Subcutaneous abdominal adipose tissue (tissue), 5 donors: ENCODE measurements around the gene SLC25A42.

Source experiments
- H3K27ac ChIP-seq: one replicate; pipeline ENCODE4 v1.7.0; 2013; ENCODE audit warnings: low read depth, mild to moderate bottlenecking, inconsistent platforms, low read length, moderate library complexity
- H3K27me3 ChIP-seq, 5 donors: one replicate each; pipeline ENCODE4 v1.7.0; 2013; ENCODE audit warnings: low read length in 5 of 5, inconsistent platforms in 1 of 5; ENCODE audit not compliant: control insufficient read depth in 5 of 5, insufficient read depth in 4 of 5
- H3K36me3 ChIP-seq, 5 donors: one replicate each; pipeline ENCODE4 v1.7.0; 2013; ENCODE audit warnings: low read length in 5 of 5; ENCODE audit not compliant: control insufficient read depth in 5 of 5, insufficient read depth in 5 of 5
- H3K4me1 ChIP-seq, 5 donors: one replicate each; pipeline ENCODE4 v1.7.0; 2013; ENCODE audit warnings: low read length in 5 of 5, mild to moderate bottlenecking in 3 of 5, moderate library complexity in 1 of 5; ENCODE audit not compliant: control insufficient read depth in 5 of 5, insufficient read depth in 5 of 5
- H3K4me3 ChIP-seq, 5 donors: one replicate each; pipeline ENCODE4 v1.7.0; 2013; ENCODE audit warnings: low read length in 5 of 5, low read depth in 1 of 5
- H3K9ac ChIP-seq, 5 donors: one replicate each; pipeline ENCODE4 v1.7.0; 2013; ENCODE audit warnings: low read length in 5 of 5, mild to moderate bottlenecking in 4 of 5, moderate library complexity in 3 of 5
- H3K9me3 ChIP-seq, 5 donors: one replicate each; pipeline ENCODE4 v1.7.0; 2013; ENCODE audit warnings: low read length in 5 of 5; ENCODE audit not compliant: control insufficient read depth in 5 of 5
- donor health status: healthy.
- donor health status: healthy.
- donor health status: healthy.
- donor health status: healthy.
- donor health status: healthy.

The SLC25A42 gene

GRCh38 chr19:19056636-19057275 lies 7.0 kb upstream of the SLC25A42 start:
- H3K36me3 ChIP-seq = peaks cover 0 to 65% (median 52%) of the 10 kb centered on the region in 5 donors
- no peak overlapping the region for H3K9ac ChIP-seq
- peaks cover 2 to 24% (median 18%) of the 10 kb centered on the region in 5 donors for H3K4me1 ChIP-seq
- H3K27ac ChIP-seq = no peak overlapping the region
- H3K27me3 ChIP-seq = no peaks in the 10 kb centered on the region
- no peaks in the 10 kb centered on the region for H3K9me3 ChIP-seq
- H3K4me3 ChIP-seq = no peak overlapping the region

DNA sequence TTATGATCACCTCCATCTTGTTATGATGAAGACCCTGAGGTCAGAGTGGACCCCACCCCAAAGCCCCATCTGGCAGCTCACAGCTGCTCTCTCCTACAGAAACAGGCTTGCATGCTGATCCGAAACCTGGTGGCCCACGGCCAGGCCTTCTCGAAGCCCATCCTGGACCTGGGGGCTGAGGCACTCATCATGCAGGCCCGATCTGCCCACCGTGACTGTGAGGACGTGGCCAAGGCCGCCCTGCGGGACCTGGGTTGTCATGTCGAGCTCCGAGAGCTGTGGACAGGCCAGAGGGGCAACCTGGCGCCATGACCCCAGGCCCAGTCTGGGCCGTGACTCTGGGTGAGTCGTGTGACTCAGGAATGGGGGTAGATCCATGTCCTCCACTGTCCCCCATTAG lies 6.5 kb upstream of the SLC25A42 start:
- Histone ChIP-seq H3K4me3 (no peak overlapping the region), H3K27ac (no peak overlapping the region), H3K4me1 (peaks cover 2 to 24% (median 19%) of the 10 kb centered on the region in 5 donors), H3K9me3 (no peaks in the 10 kb centered on the region), H3K27me3 (no peaks in the 10 kb centered on the region), H3K36me3 (peaks cover 0 to 59% (median 47%) of the 10 kb centered on the region in 5 donors), H3K9ac (peak overlapping the region in 1 of 5 donors; percentile 30)

GRCh38 chr19:19057720-19058119 lies 6.1 kb upstream of the SLC25A42 start:
- Histone ChIP-seq H3K9me3 (no peaks in the 10 kb centered on the region), H3K27me3 (no peaks in the 10 kb centered on the region), H3K36me3 (peaks cover 0 to 55% (median 43%) of the 10 kb centered on the region in 5 donors), H3K9ac (peak overlapping the region in 1 of 5 donors; percentile 30), H3K4me3 (no peak overlapping the region), H3K27ac (no peak overlapping the region), H3K4me1 (peaks cover 2 to 24% (median 19%) of the 10 kb centered on the region in 5 donors)

DNA sequence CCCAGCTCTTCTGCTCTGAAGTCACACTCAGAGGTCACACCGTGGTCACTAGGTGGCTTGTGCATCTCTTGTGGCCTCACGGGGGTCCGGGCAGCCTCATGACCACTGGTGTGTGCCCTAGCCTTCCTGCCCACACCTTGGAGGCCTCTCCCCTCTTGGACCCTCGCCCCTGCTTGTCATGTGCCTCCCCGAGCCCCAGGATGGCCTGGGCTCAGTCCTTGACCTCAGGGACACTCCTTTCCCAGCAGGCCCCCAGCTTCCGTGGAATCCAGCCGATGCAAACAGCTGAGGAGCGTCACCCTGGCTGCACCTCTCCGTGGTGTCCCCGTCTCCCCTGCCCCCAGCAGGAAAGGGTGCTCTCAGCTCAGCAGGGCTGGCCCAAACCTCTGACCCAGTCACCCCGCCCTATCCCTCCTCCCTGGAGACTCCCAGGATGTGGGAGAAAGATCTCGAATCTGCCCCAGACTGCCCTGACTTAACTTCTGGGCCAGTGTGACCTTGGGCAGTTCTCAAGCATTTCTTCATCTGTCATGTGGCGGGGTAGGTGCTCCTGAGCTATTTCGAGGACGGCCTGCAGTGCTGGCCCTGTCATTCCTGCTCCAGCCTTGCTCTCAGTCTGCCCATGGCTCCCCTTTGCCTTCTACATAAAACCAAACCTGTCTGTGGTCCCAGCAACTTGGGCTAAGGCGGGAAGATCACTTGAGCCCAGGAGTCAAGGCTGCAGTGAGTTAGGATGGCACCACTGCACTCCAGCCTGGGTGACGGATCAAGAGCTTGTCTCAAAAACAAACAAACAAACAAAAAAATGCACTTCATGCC lies 4.6 kb upstream of the SLC25A42 start:
- Histone ChIP-seq H3K4me1 (peaks cover 2 to 32% (median 28%) of the 10 kb centered on the region in 5 donors), H3K27ac (no peak overlapping the region), H3K9ac (no peak overlapping the region)

GRCh38 chr19:19059837-19060611 lies 3.8 kb upstream of the SLC25A42 start:
- Histone ChIP-seq H3K4me3 (no peak overlapping the region), H3K36me3 (peaks cover 0 to 39% (median 28%) of the 10 kb centered on the region in 5 donors), H3K4me1 (peaks cover 4 to 39% (median 36%) of the 10 kb centered on the region in 5 donors), H3K9ac (no peak overlapping the region), H3K27ac (no peak overlapping the region), H3K27me3 (no peaks in the 10 kb centered on the region), H3K9me3 (no peaks in the 10 kb centered on the region)

More for the DNA sequence above, 4.6 kb upstream of the SLC25A42 start:
- no peaks in the 10 kb centered on the region for H3K9me3 ChIP-seq
- H3K36me3 ChIP-seq = peaks cover 0 to 47% (median 36%) of the 10 kb centered on the region in 5 donors
- H3K27me3 ChIP-seq = no peaks in the 10 kb centered on the region
- H3K4me3 ChIP-seq = no peak overlapping the region

DNA sequence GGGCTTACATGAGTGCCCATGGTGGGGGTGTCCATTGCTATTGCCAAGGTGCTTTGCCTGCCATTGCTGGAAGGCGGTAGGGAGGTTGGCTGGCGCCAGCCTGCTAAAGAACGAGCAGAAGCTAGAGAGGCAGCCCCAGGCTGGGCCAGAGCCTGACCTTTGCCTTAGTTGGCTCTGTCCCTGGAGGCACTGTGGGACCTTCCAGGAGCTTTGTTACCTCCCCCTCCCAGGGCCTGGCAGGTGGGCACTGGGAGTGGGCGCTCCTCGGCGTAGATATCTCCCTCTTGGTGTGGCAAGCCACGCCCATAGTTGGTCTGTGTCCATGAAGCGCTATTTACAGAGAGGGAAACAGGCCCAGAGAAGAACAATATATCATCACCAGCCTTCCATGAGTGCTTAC lies 2.3 kb upstream of the SLC25A42 start:
- Histone ChIP-seq H3K27me3 (no peaks in the 10 kb centered on the region), H3K4me3 (no peak overlapping the region), H3K9me3 (no peaks in the 10 kb centered on the region), H3K27ac (no peak overlapping the region), H3K9ac (no peak overlapping the region), H3K36me3 (peaks cover 0 to 25% (median 20%) of the 10 kb centered on the region in 5 donors), H3K4me1 (peaks cover 4 to 47% (median 41%) of the 10 kb centered on the region in 5 donors)

GRCh38 chr19:19062454-19063182 lies 1.2 kb upstream of the SLC25A42 start:
- H3K4me3 ChIP-seq = peak overlapping the region; percentile 73 to 89 (median 79)
- peaks cover 5 to 57% (median 52%) of the 10 kb centered on the region in 5 donors for H3K4me1 ChIP-seq
- H3K9ac ChIP-seq = peak overlapping the region in 4 of 5 donors; percentile 0 to 77 (median 18)
- peaks cover 0 to 14% (median 9%) of the 10 kb centered on the region in 5 donors for H3K36me3 ChIP-seq
- no peaks in the 10 kb centered on the region for H3K27me3 ChIP-seq
- peak overlapping the region; percentile 23 for H3K27ac ChIP-seq
- no peaks in the 10 kb centered on the region for H3K9me3 ChIP-seq

DNA sequence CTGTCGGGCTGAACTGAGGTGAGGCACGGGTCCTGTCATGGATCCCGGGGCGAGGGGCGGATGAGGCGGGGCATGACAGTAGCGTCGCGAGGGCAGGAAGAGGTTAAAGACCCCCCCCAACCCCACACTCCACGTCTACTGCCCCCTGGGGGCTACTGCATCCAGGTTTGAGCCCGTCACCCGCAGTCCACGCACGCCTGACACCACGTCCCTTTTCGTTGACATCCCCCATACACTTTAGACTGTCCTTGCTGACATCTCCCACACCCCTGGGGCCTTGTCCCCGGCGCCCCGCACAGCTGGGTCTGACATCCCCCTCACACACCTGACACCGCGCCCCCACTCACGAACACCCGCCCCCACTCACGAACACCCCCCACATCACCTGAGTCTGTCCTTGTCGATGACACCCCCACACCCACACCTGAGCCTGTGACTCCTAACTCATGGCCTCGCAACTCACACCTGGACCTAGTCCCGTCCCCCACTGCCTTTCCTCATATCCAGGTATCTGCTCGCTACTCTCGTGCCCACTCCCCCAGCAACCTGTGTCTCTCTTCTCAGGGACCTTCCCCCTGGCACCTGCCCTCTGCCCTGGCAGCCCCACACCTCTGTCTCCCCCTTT lies 416 bp downstream of the SLC25A42 start:
- Histone ChIP-seq H3K9ac (peak overlapping the region; percentile 4 to 88 (median 78)), H3K4me3 (peak overlapping the region; percentile 79 to 94 (median 89)), H3K27me3 (no peaks in the 10 kb centered on the region), H3K4me1 (peaks cover 7 to 63% (median 55%) of the 10 kb centered on the region in 5 donors), H3K27ac (peak overlapping the region; percentile 44), H3K36me3 (peaks cover 0 to 3% (median 2%) of the 10 kb centered on the region in 5 donors), H3K9me3 (no peaks in the 10 kb centered on the region)
